Stimulated activated CD8-positive, alpha-beta memory T cell treated with anti-CD3 and anti-CD28 coated beads, Interleukin-7, amount 100 ng/mL, for 48 hours (primary cell): ENCODE results near the gene SYCP3.
"Not testable (repeated sequence)": the region's sequence is repeated elsewhere in the genome, so short reads cannot be mapped to it uniquely, and the experiment has no call there.

Source experiments
- DNase-seq, 2 donors: peaks; one replicate each; pipeline ENCODE4 v3.0.0-alpha.2; 2020; ENCODE audit warnings: low read depth in 1 of 2; ENCODE audit errors: extremely low read depth in 1 of 2

The SYCP3 gene

DNA sequence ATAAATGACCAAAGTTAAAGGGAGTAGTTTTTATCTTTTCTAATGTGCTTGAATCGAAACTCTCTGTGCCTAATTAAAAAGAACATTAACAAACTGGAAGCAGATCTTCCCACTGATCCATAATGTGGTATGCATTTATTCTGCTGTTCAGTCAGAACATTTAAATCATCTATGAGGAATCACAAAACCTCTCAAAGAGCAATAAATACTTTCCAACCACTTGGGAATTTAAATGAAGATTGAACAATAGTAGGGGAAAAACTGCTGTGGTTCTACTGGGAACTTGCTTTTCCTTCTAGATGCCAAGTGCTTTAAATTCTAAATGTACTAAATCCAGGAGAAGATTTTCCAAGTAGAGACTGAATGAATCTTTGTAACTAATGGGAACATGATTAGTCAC, 54.2 kb downstream of the SYCP3 start:
- no peak for DNase-seq

DNA sequence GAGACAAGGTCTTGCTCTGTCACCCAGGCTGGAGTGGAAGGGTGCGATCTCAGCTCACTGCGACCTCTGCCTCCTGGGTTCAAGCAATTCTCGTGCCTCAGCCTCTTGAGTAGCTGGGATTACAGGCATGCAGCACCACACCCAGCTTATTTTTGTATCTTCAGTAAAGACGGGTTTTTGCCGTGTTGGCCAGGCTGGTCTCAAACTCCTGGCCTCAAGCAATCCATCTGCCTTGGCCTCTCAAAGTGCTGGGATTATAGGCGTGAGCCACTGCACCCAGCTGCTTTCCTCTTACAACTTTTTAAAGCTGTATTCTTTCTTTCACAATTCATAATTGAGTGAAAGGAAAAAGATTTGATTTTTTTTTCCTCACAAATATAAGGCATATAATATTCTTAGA, 57.6 kb downstream of the SYCP3 start:
- DNase-seq = not testable (repeated sequence)

DNA sequence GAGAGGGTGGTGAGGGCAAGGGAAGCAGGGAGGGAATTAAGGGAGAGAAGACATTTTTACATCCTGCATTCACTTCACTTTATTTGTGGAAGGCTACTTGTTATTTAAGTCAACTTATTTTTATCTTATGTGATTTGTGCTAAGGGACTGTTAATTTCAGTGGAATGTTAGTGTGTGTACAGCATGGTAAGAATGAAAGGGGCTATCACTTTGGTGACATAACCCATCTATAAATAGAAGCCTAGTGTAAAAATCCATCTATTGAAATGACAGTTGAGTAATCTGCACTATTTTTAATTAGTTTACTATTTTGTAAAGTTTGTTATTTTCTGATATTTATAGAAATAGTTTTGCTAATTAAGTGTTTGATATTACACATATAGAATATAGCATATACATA, 58.6 kb downstream of the SYCP3 start:
- no peak for DNase-seq

DNA sequence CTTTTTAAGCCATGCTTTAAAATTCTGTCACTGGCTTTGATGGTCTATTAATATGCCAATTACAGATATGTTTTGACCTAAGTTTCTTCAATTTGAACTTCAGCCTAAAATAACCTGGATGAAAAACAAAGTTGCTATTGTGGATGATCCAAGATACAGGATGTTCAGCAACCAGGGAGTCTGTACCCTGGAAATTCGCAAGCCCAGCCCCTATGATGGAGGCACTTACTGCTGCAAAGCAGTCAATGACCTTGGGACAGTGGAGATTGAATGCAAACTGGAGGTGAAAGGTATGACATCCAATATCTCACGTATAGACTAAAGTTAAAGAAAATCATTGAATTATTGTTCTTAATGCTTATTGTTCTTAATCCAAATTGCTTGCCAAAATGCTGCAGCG, 59.0 kb downstream of the SYCP3 start:
- no peak for DNase-seq
